GM21576 (cell line): ENCODE data around the gene SYTL3.
A peak's percentile ranks its signal among the peaks of the same experiment; 100 is the strongest.

ENCODE experiments used
- ATAC-seq: cut with Tn5 transposase; IDR thresholded peaks from one replicate; pipeline ENCODE4 v1.9.1; 2021; ENCODE audit warnings: mild to moderate bottlenecking, moderate library complexity; ENCODE audit not compliant: unreplicated experiment

SYTL3 gene

DNA sequence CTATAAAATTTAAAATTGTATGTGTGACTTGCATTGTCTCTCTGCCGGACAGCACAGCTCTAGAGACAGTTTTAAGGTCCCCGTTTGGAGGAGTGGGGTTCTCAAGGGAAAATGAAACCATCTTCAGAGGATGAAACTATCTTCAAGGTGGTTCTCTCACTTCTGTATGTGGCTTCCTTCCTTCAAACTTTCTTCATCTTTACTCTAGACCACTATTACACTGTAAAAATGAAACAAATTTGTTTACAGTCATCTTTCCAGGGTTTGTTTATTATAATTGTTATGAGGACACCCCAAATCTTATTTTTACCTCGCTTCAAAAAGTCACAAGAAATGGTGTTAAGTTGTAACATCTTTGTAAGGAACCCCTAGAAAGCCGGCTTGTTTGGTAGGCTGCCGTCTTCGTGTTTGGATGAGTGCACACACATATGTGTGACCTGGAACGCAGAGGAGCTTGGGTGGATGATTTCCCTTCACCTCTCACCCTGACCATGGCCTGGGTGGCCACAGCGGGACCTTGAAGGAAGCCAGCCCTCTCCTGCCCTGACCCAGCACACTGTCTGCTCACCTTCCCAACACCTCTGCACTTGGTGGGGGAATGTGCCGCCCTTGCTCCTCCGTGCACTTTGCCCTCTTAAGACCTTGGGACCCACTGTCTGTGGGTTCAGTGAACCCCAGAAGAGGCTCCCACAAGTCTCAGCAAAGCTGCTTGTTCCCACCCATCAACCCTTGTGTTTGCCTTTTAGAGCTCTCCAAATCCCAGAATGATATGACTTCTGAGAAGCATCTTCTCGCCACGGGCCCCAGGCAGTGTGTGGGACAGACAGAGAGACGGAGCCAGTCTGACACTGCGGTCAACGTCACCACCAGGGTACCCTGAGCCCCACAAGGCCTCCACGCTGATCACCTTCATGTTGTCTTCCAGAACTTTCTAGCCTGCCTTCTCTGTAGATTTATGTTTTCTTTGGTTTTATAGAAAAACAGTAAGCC, 67.8 kb downstream of the SYTL3 start:
- ATAC-seq, result peak; percentile 69

DNA sequence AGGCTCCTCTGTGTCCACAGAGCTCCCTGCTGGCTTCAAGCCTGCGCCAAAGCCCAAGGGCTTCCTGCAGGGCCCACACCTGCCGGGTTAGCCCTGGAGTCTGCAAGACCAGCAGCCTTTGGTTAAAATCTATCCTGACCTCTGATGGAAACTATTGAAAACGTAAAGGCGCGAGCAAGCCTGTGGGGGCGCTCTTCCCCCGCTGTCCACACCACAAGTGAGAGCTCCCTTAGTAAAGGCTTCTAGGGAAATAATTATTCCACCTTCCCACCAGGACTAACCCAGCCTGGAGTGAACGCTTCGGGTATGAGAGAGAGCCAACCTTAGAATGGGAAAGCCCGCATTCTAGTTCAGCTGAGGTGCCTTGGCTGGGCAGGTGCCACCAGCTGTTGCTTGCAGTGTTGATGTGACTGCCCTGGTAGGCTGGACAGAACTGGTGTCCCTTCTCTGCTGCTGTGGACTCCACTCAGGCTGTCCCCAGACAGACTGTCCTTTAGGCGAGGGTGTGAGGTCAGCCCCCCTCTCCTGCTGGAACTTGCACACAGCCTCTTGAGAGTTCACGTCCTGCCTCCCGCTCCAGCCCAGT, 68.7 kb downstream of the SYTL3 start:
- ATAC-seq, result no peak

DNA sequence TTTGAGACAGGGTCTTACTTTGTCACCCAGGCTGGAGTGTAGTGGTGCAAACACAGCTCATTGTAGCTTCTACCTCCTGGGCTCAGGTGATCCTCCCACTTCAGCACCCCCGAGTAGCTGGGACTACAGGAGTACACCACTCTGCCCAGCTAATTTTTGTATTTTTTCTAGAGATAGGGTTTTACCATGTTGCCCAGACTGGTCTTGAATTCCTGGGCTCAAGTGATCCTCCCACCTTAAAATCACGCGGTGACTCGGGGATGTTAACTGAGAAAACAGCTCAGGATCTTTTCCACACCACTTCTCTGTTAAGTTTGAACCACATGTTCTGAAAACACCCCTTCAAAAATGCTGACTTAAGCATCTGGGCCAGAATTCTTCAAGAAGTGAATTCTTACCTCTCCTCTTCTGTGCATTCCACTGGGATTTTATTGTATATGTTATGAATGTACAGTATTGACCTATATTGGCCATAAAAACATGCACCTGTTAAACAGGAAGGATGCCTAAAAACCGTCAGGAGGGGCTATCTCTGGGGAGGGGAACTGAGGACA, 72.4 kb downstream of the SYTL3 start:
- no peak for ATAC-seq

- ATAC-seq, result no peak
Observed at GRCh38 chr6:158725704-158726103, 75.8 kb downstream of the SYTL3 start.

DNA sequence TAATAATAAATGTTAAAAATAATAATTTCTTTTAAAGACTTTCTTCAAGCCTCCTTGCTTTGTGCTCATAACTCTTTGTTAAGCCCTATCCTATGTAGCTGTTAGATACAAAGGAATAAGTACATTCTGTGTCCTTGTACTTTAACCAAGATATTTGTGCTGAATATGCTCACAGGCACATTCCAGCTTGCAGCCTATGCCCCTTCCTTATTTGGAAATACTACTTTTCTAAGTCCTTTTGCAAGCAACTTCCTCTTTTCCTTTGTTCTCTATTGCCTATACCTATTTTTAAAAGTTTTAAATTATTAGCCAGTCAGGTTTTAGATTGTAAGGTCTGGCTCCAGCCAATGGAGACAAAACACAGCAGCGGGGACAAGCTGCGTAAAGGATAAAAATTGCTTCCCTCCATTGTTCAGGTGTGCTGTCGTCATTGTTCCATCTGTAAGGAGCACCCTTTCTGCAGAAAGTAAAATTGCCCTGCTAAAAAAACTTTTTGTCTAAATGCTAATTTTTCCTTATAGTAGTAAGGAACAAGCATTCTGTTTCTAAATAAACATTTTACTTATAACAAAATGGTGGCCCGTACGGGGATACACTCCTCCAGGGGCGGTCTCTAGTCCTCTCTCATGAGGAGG, 80.2 kb downstream of the SYTL3 start:
- ATAC-seq, result no peak

GRCh38 chr6:158730541-158730907, 80.7 kb downstream of the SYTL3 start:
- no peak for ATAC-seq

GRCh38 chr6:158735009-158735408, 85.2 kb downstream of the SYTL3 start:
- no peak for ATAC-seq

GRCh38 chr6:158737082-158737709, 87.3 kb downstream of the SYTL3 start:
- ATAC-seq, result no peak

GRCh38 chr6:158737710-158738615, 88.1 kb downstream of the SYTL3 start:
- no peak for ATAC-seq

GRCh38 chr6:158739673-158740072, 89.8 kb downstream of the SYTL3 start:
- ATAC-seq, result no peak

DNA sequence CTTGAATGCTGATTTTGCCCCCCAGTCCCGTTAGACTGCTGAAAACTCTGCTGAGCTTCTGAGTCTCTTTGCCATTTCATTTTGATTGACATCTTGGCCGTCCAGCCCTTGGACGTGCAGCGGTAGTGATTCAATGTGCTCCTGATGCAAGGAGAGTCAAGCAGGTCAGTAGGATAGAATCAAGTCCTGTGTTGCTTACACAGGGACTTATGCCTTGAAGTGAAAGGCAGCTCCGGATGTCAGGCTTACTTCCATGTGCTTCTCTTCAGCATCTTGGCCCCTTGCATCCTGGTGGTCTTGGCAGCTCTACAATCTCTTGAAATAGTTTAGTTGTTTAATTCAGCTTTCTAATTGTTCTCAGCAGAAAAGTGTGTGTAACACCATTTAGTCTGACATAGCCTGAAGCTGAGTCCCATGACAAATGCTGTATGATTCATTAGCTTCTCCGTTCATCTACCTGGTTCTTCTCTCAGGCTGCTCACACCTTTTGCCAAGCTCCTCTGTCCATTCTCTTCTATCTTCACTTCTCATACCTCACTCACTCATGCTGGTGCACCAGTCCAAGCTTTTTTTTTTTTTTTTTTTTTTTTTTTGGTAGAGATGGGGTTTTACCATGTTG, 93.3 kb downstream of the SYTL3 start:
- no peak for ATAC-seq

GRCh38 chr6:158744986-158745430, 95.2 kb downstream of the SYTL3 start:
- ATAC-seq, result no peak

GRCh38 chr6:158751224-158751623, 101.4 kb downstream of the SYTL3 start:
- ATAC-seq, result no peak

DNA sequence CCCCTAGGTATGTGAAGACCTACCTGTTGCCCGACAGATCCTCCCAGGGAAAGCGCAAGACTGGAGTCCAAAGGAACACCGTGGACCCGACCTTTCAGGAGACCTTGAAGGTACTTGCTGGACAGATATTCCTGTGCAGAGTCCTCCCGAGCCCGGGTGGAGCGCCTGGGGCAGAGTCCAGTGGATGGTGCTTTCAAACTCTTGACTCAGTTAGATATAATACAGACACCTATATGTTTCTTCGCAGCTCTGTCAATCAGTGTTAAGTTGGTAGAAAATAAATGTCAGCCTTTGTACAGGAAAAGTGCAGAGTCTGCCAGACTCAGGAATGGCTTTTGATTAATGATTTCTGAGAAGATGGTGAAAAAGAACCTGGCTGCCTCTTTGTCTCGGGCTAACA, 102.1 kb downstream of the SYTL3 start:
- no peak for ATAC-seq

GRCh38 chr6:158752613-158753012, 102.8 kb downstream of the SYTL3 start:
- ATAC-seq, result no peak

- ATAC-seq, result no peak
Observed at GRCh38 chr6:158753811-158754210, 104.0 kb downstream of the SYTL3 start.

DNA sequence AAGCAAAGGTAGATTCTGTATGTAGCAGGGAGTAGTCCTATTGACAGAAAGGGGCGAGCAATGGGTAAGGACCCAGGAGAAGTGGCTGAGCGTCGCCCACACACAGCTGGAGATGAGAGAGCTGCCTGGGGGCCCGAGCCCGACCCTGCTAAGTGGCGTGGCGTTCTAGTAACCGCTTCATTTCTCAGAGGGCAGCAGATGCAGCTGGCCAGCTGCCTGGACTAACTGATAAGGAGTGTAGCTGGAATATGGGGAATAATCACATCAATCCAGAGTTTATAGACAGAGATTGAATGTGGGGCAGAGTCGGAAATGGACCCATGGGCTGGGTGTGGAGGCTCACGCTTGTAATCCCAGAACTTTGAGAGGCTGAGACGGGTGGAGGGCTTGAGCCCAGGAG, 104.9 kb downstream of the SYTL3 start:
- no peak for ATAC-seq

DNA sequence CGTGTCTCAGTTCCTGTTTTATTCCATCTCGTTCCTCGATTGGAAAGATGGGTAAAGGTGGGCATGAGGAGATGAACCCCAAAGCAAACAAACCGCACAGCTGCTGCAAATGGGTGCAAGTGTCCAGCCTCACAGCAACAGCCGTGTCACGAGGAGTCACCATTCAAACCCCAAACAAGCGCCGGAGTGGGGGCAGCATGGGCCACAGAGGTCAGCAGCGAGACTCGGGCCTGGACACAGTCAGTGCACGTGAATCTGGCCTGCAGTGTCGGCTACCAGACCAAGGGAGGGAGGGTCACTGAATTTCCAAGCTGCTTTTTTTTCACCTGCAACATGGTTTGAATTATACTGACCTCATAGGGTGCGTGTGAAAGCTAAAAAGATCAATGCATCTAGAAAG, 105.8 kb downstream of the SYTL3 start:
- no peak for ATAC-seq

DNA sequence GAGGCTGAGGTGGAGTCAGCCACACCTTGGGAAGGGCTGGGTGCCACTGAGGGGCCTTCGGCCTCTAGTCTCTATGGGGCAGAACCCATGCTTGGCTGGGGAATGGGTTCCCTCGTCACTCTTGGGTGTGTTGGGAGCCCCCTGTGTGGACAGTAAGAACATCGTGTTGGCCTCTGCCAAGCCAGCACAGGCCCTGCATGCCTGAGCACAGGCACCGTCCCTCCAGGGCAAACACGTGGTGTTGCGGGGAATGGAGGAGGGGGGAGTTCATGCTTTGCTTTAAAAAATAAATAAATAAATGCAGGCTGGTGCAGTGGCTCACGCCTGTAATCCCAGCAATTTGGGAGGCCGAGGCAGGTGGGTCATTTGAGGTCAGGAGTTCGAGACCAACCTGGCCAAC, 106.3 kb downstream of the SYTL3 start:
- ATAC-seq, result no peak
